PFSK-1 (cell line): Measurements from ENCODE around the gene PYGL.

Source experiments
- FOXP2 ChIP-seq: optimal IDR thresholded peaks from 2 replicates; pipeline ENCODE3; 2011; ENCODE audit warnings: borderline replicate concordance, control low read depth, inconsistent platforms; ENCODE audit not compliant: insufficient read depth; ENCODE audit errors: extremely low read length, extremely low read depth
- POLR2AphosphoS5 ChIP-seq: IDR thresholded peaks from 2 replicates; pipeline ENCODE4 v1.6.1; 2012; ENCODE audit warnings: low read depth, mild to moderate bottlenecking, control low read depth, low read length, moderate library complexity
- REST ChIP-seq, 2 experiments: IDR thresholded peaks; 2 replicates each; pipeline versions ENCODE4 v1.6.1 to v1.8.0; 2011 to 2012; ENCODE audit warnings: low read depth in 2 of 2, low read length in 2 of 2, control low read depth in 1 of 2, inconsistent platforms in 1 of 2, mild to moderate bottlenecking in 1 of 2, moderate library complexity in 1 of 2; ENCODE audit not compliant: insufficient read depth in 1 of 2
- SIN3A ChIP-seq: IDR thresholded peaks from 2 replicates; pipeline ENCODE4 v1.6.1; 2012; ENCODE audit warnings: mild to moderate bottlenecking, low read length, moderate library complexity, borderline replicate concordance; ENCODE audit not compliant: insufficient read depth
- TAF1 ChIP-seq: IDR thresholded peaks from 2 replicates; pipeline ENCODE4 v1.6.1; 2012; ENCODE audit warnings: low read length, control low read depth, borderline replicate concordance; ENCODE audit not compliant: insufficient read depth

Gene PYGL

GRCh38 chr14:50935126-50936015, 8.9 kb downstream of the PYGL start:
- TF ChIP-seq POLR2AphosphoS5 (no peak), TAF1 (no peak), REST (IDR thresholded peaks at IDR 0.05; ENCODE audit: insufficient read depth in 1 of 2, low read depth in 2 of 2, low read length in 2 of 2) (no peak), SIN3A (no peak), FOXP2 (no peak)

- TF ChIP-seq FOXP2 (no peak), SIN3A (no peak), REST (IDR thresholded peaks at IDR 0.05; ENCODE audit: insufficient read depth in 1 of 2, low read depth in 2 of 2, low read length in 2 of 2) (no peak), TAF1 (no peak), POLR2AphosphoS5 (no peak)
These were observed 11.4 kb downstream of the PYGL start for GRCh38 chr14:50932592-50933495.

GRCh38 chr14:50932156-50932555, 12.1 kb downstream of the PYGL start:
- no peak for TF ChIP-seq FOXP2
- TF ChIP-seq TAF1: no peak
- no peak for TF ChIP-seq REST (IDR thresholded peaks at IDR 0.05; ENCODE audit: insufficient read depth in 1 of 2, low read depth in 2 of 2, low read length in 2 of 2)
- TF ChIP-seq POLR2AphosphoS5: no peak
- TF ChIP-seq SIN3A: no peak

GRCh38 chr14:50931559-50931958, 12.7 kb downstream of the PYGL start:
- TF ChIP-seq REST (IDR thresholded peaks at IDR 0.05; ENCODE audit: insufficient read depth in 1 of 2, low read depth in 2 of 2, low read length in 2 of 2): no peak
- no peak for TF ChIP-seq FOXP2
- TF ChIP-seq TAF1: no peak
- no peak for TF ChIP-seq SIN3A
- no peak for TF ChIP-seq POLR2AphosphoS5
